H1 (cell line): Measurements from ENCODE around the gene ENTR1. TPM values are rescaled to one million over a fixed set of nuclear protein-coding genes. Genes with fewer than 3 reads are reported as not detected.

Source experiments
- CTCF ChIA-PET: fragments of 300-600 bp; sonication (Branson Sonifier 250); formaldehyde crosslinking; loops from one replicate; lab custom pipeline; 2021; ENCODE audit not compliant: partially characterized antibody; lab: Charles Lee
- POLR2A ChIA-PET: fragments of 300-600 bp; sonication (Branson Sonifier 250); formaldehyde crosslinking; loops from one replicate; lab custom pipeline; 2021; ENCODE audit warnings: inconsistent platforms; ENCODE audit not compliant: partially characterized antibody; lab: Charles Lee
- DNase-seq, 2 experiments: peaks; one replicate each; pipeline versions ENCODE4 v3.0.0 to v3.0.0-alpha.2; 2010 to 2022; ENCODE audit warnings: low spot score in 2 of 2, low read depth in 1 of 2, mixed read lengths in 1 of 2
- FAIRE-seq: peaks from 2 replicates; lab custom pipeline; 2011; peaks lifted over from hg19 to GRCh38; lab: Jason Lieb, UNC
- H2AFZ ChIP-seq: 2 replicates; pipeline ENCODE4 v1.8.1; 2012; ENCODE audit warnings: low read length, inconsistent platforms
- H2AK5ac ChIP-seq: 2 replicates; pipeline ENCODE4 v1.6.1; 2013; ENCODE audit warnings: low read depth, low read length
- H2BK120ac ChIP-seq: replicated peaks from 2 replicates; pipeline ENCODE3; 2013; ENCODE audit warnings: low read depth, low read length, inconsistent platforms
- H2BK12ac ChIP-seq: 2 replicates; pipeline ENCODE4 v1.6.1; 2013; ENCODE audit warnings: low read depth, low read length
- H2BK15ac ChIP-seq: 2 replicates; pipeline ENCODE4 v1.6.1; 2013; ENCODE audit warnings: low read length
- H2BK20ac ChIP-seq: 2 replicates; pipeline ENCODE4 v1.6.1; 2013; ENCODE audit warnings: low read length
- H2BK5ac ChIP-seq: 2 replicates; pipeline ENCODE4 v1.6.1; 2013; ENCODE audit warnings: low read depth, low read length
- H3K14ac ChIP-seq: 2 replicates; pipeline ENCODE4 v1.6.1; 2013; ENCODE audit warnings: inconsistent platforms; ENCODE audit not compliant: insufficient read length
- H3K18ac ChIP-seq: 2 replicates; pipeline ENCODE4 v1.6.1; 2013; ENCODE audit warnings: low read length; ENCODE audit errors: extremely low read depth
- H3K23ac ChIP-seq: 2 replicates; pipeline ENCODE4 v1.6.1; 2013; ENCODE audit warnings: inconsistent platforms; ENCODE audit not compliant: insufficient read length
- H3K23me2 ChIP-seq: 2 replicates; pipeline ENCODE4 v1.6.1; 2013; ENCODE audit warnings: low read depth, low read length
- H3K27ac ChIP-seq: 2 replicates; pipeline ENCODE4 v1.6.1; 2011; ENCODE audit warnings: low read depth, low read length, inconsistent platforms
- H3K27me3 ChIP-seq, 4 experiments: replicated peaks in 1 of 4; 1 replicate in 1 of 4; 2 replicates in 3 of 4; pipeline versions ENCODE4 v1.6.1 to v1.8.1; 2011 to 2013; ENCODE audit warnings: low read length in 3 of 4, mild to moderate bottlenecking in 3 of 4, inconsistent platforms in 2 of 4, mixed read lengths in 2 of 4, moderate library complexity in 1 of 4; ENCODE audit not compliant: control insufficient read depth in 3 of 4, insufficient read depth in 3 of 4; ENCODE audit errors: extremely low read depth in 1 of 4
- H3K36me3 ChIP-seq, 4 experiments: 2 replicates each; pipeline versions ENCODE4 v1.6.1 to v1.8.1; 2011 to 2013; ENCODE audit warnings: mild to moderate bottlenecking in 4 of 4, low read length in 3 of 4, moderate library complexity in 2 of 4, control low read depth in 1 of 4, inconsistent platforms in 1 of 4; ENCODE audit not compliant: insufficient read depth in 4 of 4, control insufficient read depth in 2 of 4
- H3K4ac ChIP-seq: replicated peaks from 2 replicates; pipeline ENCODE3; 2013; ENCODE audit warnings: low read length, low read depth, mixed read lengths, inconsistent platforms; ENCODE audit not compliant: insufficient read length
- H3K4me1 ChIP-seq, 4 experiments: replicated peaks in 1 of 4; 1 replicate in 1 of 4; 2 replicates in 3 of 4; pipeline versions ENCODE4 v1.6.1 to v1.8.1; 2011 to 2013; ENCODE audit warnings: low read length in 3 of 4, inconsistent platforms in 2 of 4, mixed read lengths in 1 of 4; ENCODE audit not compliant: insufficient read depth in 4 of 4, control insufficient read depth in 3 of 4
- H3K4me2 ChIP-seq, 2 experiments: 2 replicates each; pipeline versions ENCODE4 v1.6.1 to v1.8.1; 2011 to 2013; ENCODE audit warnings: low read depth in 2 of 2, low read length in 2 of 2, control low read depth in 1 of 2, inconsistent platforms in 1 of 2, mild to moderate bottlenecking in 1 of 2; ENCODE audit not compliant: insufficient read depth in 1 of 2
- H3K4me3 ChIP-seq, 4 experiments: fragments of 200-600, 300-600 bp in 1 of 4; sonication (generic), shearing (Covaris generic), sonication (Bioruptor Twin) in 1 of 4; 2 replicates each; pipeline versions ENCODE4 v1.5.1 to v1.8.1; 2011 to 2016; ENCODE audit warnings: low read length in 4 of 4, low read depth in 3 of 4, control low read depth in 2 of 4, inconsistent platforms in 2 of 4, mild to moderate bottlenecking in 2 of 4, mixed read lengths in 1 of 4, moderate library complexity in 1 of 4; ENCODE audit not compliant: insufficient read depth in 2 of 4; ENCODE audit errors: extremely low read depth in 1 of 4
- H3K56ac ChIP-seq: replicated peaks from 2 replicates; pipeline ENCODE3; 2013; ENCODE audit warnings: low read depth, mild to moderate bottlenecking, mixed read lengths, low read length, inconsistent platforms; ENCODE audit not compliant: insufficient read length
- H3K79me1 ChIP-seq: 2 replicates; pipeline ENCODE4 v1.6.1; 2013; ENCODE audit warnings: low read depth, low read length, control low read depth
- H3K79me2 ChIP-seq, 2 experiments: 2 replicates each; pipeline versions ENCODE4 v1.6.1 to v1.8.1; 2012 to 2013; ENCODE audit warnings: low read length in 2 of 2, mild to moderate bottlenecking in 2 of 2, inconsistent platforms in 1 of 2; ENCODE audit not compliant: insufficient read depth in 2 of 2, control insufficient read depth in 1 of 2
- H3K9ac ChIP-seq, 4 experiments: replicated peaks in 1 of 4; 1 replicate in 1 of 4; 2 replicates in 3 of 4; pipeline versions ENCODE4 v1.6.1 to v1.8.1; 2011 to 2013; ENCODE audit warnings: low read depth in 3 of 4, low read length in 3 of 4, control low read depth in 2 of 4, mild to moderate bottlenecking in 2 of 4, moderate library complexity in 2 of 4, inconsistent platforms in 1 of 4; ENCODE audit errors: extremely low read depth in 1 of 4
- H3K9me3 ChIP-seq, 2 experiments: 2 replicates each; pipeline versions ENCODE4 v1.6.1 to v1.8.1; 2012 to 2013; ENCODE audit warnings: mild to moderate bottlenecking in 2 of 2, moderate library complexity in 2 of 2, control low read depth in 1 of 2, inconsistent platforms in 1 of 2, low read depth in 1 of 2, low read length in 1 of 2, mixed read lengths in 1 of 2; ENCODE audit not compliant: insufficient read depth in 2 of 2
- H4K20me1 ChIP-seq, 2 experiments: replicated peaks in 1 of 2; 2 replicates each; pipeline versions ENCODE3 to v1.8.1; 2011 to 2013; ENCODE audit warnings: inconsistent platforms in 2 of 2, low read length in 2 of 2, mild to moderate bottlenecking in 1 of 2; ENCODE audit not compliant: insufficient read depth in 2 of 2, control insufficient read depth in 1 of 2
- H4K5ac ChIP-seq: 2 replicates; pipeline ENCODE4 v1.6.1; 2013; ENCODE audit warnings: low read length, low read depth, mixed read lengths, inconsistent platforms; ENCODE audit not compliant: insufficient read length
- H4K8ac ChIP-seq: 2 replicates; pipeline ENCODE4 v1.8.0; 2013; ENCODE audit warnings: mild to moderate bottlenecking, moderate library complexity, low read length, inconsistent platforms; ENCODE audit not compliant: insufficient read depth; ENCODE audit errors: extremely low read depth
- H4K91ac ChIP-seq: replicated peaks from 2 replicates; pipeline ENCODE3; 2013; ENCODE audit warnings: low read length, mixed read lengths, inconsistent platforms; ENCODE audit not compliant: insufficient read length
- KDM5A ChIP-seq: fragments of 200-600 bp; IDR thresholded peaks from 2 replicates; pipeline ENCODE4 v1.7.1; 2012; ENCODE audit warnings: mild to moderate bottlenecking, low read length, inconsistent platforms, mixed read lengths
- POLR2AphosphoS5 ChIP-seq: IDR thresholded peaks from 2 replicates; pipeline ENCODE4 v1.6.1; 2011; ENCODE audit warnings: low read depth, low read length
- WGBS, 2 experiments: shearing (Covaris generic) in 1 of 2; methylation state at CpG; one replicate each; pipeline versions ENCODE4 v1.1.6 to v1.1.7; 2013 to 2015; ENCODE audit warnings: low lambda C conversion rate in 2 of 2, mixed read lengths in 2 of 2, inconsistent platforms in 1 of 2, low coverage in 1 of 2, missing lambda C conversion rate in 1 of 2; ENCODE audit not compliant: insufficient replicate concordance in 2 of 2, insufficient coverage in 1 of 2, insufficient read length in 1 of 2; ENCODE audit errors: extremely low coverage in 1 of 2, missing lambda C conversion rate in 1 of 2; 5-methylcytosine and 5-hydroxymethylcytosine counted together
- polyA plus RNA-seq, 7 experiments: library from polyadenylated mRNA; depleted of rRNA in 3 of 7; stranded (reverse) in 5 of 7; unstranded in 2 of 7; fragments of >200 nt in 5 of 7; fragments of 200-250 nt in 2 of 7; gene quantifications; 1 replicate in 5 of 7; 2 replicates in 1 of 7; 4 replicates in 1 of 7; pipeline versions ENCODE4 v1.2.1 to v1.2.3, GENCODE V29; 2011 to 2013; ENCODE audit warnings: missing spikeins in 2 of 7, mixed read lengths in 2 of 7
- total RNA-seq: library from RNA; stranded (reverse); fragmentation: NEBNext Ultra II Directional; extraction: Animal tissue kit (Norgen Biotek cat#: 25700); gene quantifications from 2 replicates; pipeline ENCODE4 v1.2.1, GENCODE V29; 2021

The ENTR1 gene
- total and polyA plus RNA-seq, 2 of the 8 experiments (the other 6 are each of a cell fraction or from before 2014, with no cell fraction given), result 65.2 to 102 TPM

DNA sequence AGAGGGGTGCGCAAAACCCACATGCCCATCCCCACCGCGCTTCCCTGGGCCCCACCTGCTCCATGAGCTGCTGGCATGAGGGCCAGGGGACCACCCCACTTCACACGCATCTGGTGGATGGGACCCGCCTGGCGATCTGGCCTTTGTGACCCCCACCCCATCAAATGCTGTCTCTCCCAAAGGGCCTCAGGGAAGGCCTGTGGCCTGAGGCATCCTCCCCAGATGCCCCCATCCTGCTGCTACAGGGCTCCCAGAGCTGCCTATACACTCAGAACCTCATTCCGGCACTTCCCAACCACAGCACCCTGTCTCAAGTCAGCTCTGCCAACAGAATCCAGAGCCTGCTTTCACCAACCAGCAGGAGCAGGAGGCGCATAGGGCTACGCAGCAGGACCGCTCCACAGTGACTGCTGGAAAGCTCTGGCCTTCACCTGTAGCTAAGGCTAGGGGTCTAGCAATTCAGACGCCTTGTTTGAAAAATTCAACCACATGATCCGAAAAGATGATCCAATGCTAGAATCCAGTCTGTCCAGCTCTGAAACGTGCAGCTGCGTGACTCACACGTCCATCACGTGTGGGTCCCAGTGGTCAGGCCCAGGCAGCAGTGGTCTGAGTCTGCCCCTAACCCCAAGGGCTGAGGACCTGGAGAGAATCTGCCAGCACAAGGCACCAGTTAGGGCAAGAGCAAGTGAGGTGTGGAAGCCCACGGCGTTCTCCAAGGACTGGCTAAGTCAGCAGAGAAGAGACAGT lies 9.1 kb downstream of the ENTR1 start:
- ChIA-PET POLR2A (interaction anchor here (0.8 to 14.6 kb wide), 21 partner anchors 10 to 480 kb away, joined by 3 to 139 read pairs (median 5); partner anchors contain the start of genes DNLZ, ENTR1 and PMPCA), CTCF (interaction anchor here (0.5 to 3.4 kb wide), 23 partner anchors 8 to 275 kb away, joined by 3 to 26 read pairs (median 4); partner anchors contain the start of genes ENTR1 and PMPCA)
- Histone ChIP-seq H3K23me2 (peaks cover 6% of the 10 kb centered on the region; the same call in 1 of the 2 replicates), H3K79me2 (peaks cover 0 to 26% of the 10 kb centered on the region in 2 experiments; a peak in 2 of 4 replicates), H4K8ac (peak overlapping the region; percentile 15; the same call in 1 of the 2 replicates), H3K36me3 (peaks cover 24 to 52% (median 43%) of the 10 kb centered on the region in 4 experiments), H3K14ac (no peak overlapping the region), H4K5ac (no peak overlapping the region), H2BK120ac (no peak overlapping the region), H3K4me2 (no peak overlapping the region), H4K20me1 (peaks cover 2 to 11% of the 10 kb centered on the region in 2 experiments), H2BK12ac (no peak overlapping the region), H2BK15ac (no peak overlapping the region), H2BK20ac (no peak overlapping the region), H2BK5ac (no peak overlapping the region), H3K9ac (no peak overlapping the region), H4K91ac (no peak overlapping the region), H3K4me3 (no peak overlapping the region), H3K27me3 (no peaks in the 10 kb centered on the region), H3K4ac (peak overlapping the region; percentile 7), H3K18ac (no peak overlapping the region), H3K27ac (peak overlapping the region; percentile 19; the same call in 1 of the 2 replicates), H3K9me3 (no peaks in the 10 kb centered on the region), H3K56ac (no peak overlapping the region), H2AK5ac (no peak overlapping the region), H3K23ac (no peak overlapping the region), H3K4me1 (peaks cover 0 to 10% (median 7%) of the 10 kb centered on the region in 4 experiments; a peak in 5 of 7 replicates), H3K79me1 (peaks cover 12% of the 10 kb centered on the region; the same call in 1 of the 2 replicates), H2AFZ (no peak overlapping the region)
- DNase-seq, result no peak
- FAIRE-seq, result no peak
- TF ChIP-seq POLR2AphosphoS5 (peak; percentile 26; the same call in 1 of the 2 replicates), KDM5A (no peak)
- WGBS, 2 experiments, result 93% methylated on average over 18 of the region's 18 CpGs; no CpG with 5 or more reads in 1 of the 2 experiments
